OCI-LY7 (cell line): ENCODE data around the gene GNAT2. TPM values are rescaled to one million over a fixed set of nuclear protein-coding genes. Genes with fewer than 3 reads are reported as not detected.
A peak's percentile ranks its signal among the peaks of the same experiment; 100 is the strongest.

ENCODE experiments used
- BruUV-seq: library from RNA; stranded (reverse); fragments of 400-500 nt; replicated peaks from 2 replicates; lab custom pipeline; 2021; lab: Mats Ljungman, UMichigan
- CTCF ChIA-PET: fragments of 300-600 bp; sonication (Branson Sonifier 250); formaldehyde crosslinking; loops from one replicate; lab custom pipeline; 2022; ENCODE audit warnings: antibody characterized with exemption; ENCODE audit not compliant: unreplicated experiment; lab: Charles Lee
- POLR2A ChIA-PET: fragments of 300-600 bp; sonication (Branson Sonifier 250); formaldehyde crosslinking; loops from one replicate; lab custom pipeline; 2022; ENCODE audit warnings: antibody characterized with exemption; lab: Charles Lee
- DNase-seq: peaks from one replicate; pipeline ENCODE4 v3.0.0-alpha.2; 2015; ENCODE audit warnings: low spot score
- H2AFZ ChIP-seq: fragments of 200-600 bp; sonication (generic), shearing (Covaris generic); 2 replicates; pipeline ENCODE4 v1.6.1; 2014; ENCODE audit warnings: mild to moderate bottlenecking, antibody characterized with exemption, low read length, moderate library complexity
- H3K27ac ChIP-seq: fragments of 200-600 bp; sonication (generic); 2 replicates; pipeline ENCODE4 v1.5.1; 2014; ENCODE audit warnings: mixed run types, low read depth, mild to moderate bottlenecking, moderate library complexity, low read length, inconsistent platforms; ENCODE audit not compliant: poor library complexity, severe bottlenecking
- H3K36me3 ChIP-seq: fragments of 200-600 bp; sonication (generic); 2 replicates; pipeline ENCODE4 v1.6.1; 2014; ENCODE audit warnings: mild to moderate bottlenecking, antibody characterized with exemption, low read length, moderate library complexity, mixed read lengths; ENCODE audit not compliant: insufficient read depth
- H3K4me1 ChIP-seq: fragments of 200-600 bp; sonication (generic); 2 replicates; pipeline ENCODE4 v1.5.1; 2014; ENCODE audit warnings: mild to moderate bottlenecking, low read length; ENCODE audit not compliant: insufficient read depth, poor library complexity, severe bottlenecking
- H3K4me2 ChIP-seq: fragments of 200-600 bp; sonication (generic); 2 replicates; pipeline ENCODE4 v1.6.1; 2014; ENCODE audit warnings: mild to moderate bottlenecking, low read length
- H3K4me3 ChIP-seq: fragments of 200-600 bp; sonication (generic); 2 replicates; pipeline ENCODE4 v1.5.1; 2014; ENCODE audit warnings: mild to moderate bottlenecking, low read depth, low read length; ENCODE audit not compliant: poor library complexity, severe bottlenecking
- H3K79me2 ChIP-seq: fragments of 200-600 bp; sonication (generic); 2 replicates; pipeline ENCODE4 v1.6.1; 2016; ENCODE audit warnings: low read depth, mild to moderate bottlenecking, low read length, moderate library complexity, mixed read lengths; ENCODE audit not compliant: insufficient read depth
- H3K9me2 ChIP-seq: fragments of 200-600 bp; sonication (generic); 2 replicates; pipeline ENCODE4 v1.6.1; 2016; ENCODE audit warnings: mild to moderate bottlenecking, low read length, mixed read lengths; ENCODE audit not compliant: insufficient read depth
- H3K9me3 ChIP-seq: fragments of 200-600 bp; sonication (generic); 2 replicates; pipeline ENCODE4 v1.6.1; 2014; ENCODE audit warnings: mild to moderate bottlenecking, mixed run types, low read length, mixed read lengths
- H4K20me1 ChIP-seq: fragments of 200-600 bp; sonication (generic); 2 replicates; pipeline ENCODE4 v1.6.1; 2014; ENCODE audit warnings: mild to moderate bottlenecking, antibody characterized with exemption, low read length, moderate library complexity, mixed read lengths; ENCODE audit not compliant: insufficient read depth
- CTCF ChIP-seq: fragments of 200-600 bp; sonication (generic); conservative IDR thresholded peaks from 2 replicates; pipeline ENCODE4 v1.5.1; 2014; ENCODE audit warnings: mild to moderate bottlenecking, antibody characterized with exemption, low read length, moderate library complexity, mixed read lengths
- EZH2phosphoT487 ChIP-seq: fragments of 200-600 bp; sonication (generic); IDR thresholded peaks from 2 replicates; pipeline ENCODE4 v1.6.1; 2018; ENCODE audit warnings: low read depth, borderline replicate concordance, mild to moderate bottlenecking, mixed run types, antibody characterized with exemption, low read length, moderate library complexity, mixed read lengths
- intact Hi-C: fragments of 100-400 bp; cut with micrococcal nuclease; formaldehyde crosslinking; loops from one replicate; pipeline ENCODE4 v1.10.0; 2022; ENCODE audit not compliant: unreplicated experiment
- total RNA-seq, 2 experiments: library from RNA; depleted of rRNA in 1 of 2; stranded (reverse); fragments of >200 nt in 1 of 2; shearing (Covaris generic) in 1 of 2; gene quantifications; 2 replicates each; pipeline ENCODE4 v1.2.3, GENCODE V29; 2014 to 2022

The GNAT2 gene
- total RNA-seq, 2 experiments from 2014 or later = 1.3 TPM; not detected in 1

DNA sequence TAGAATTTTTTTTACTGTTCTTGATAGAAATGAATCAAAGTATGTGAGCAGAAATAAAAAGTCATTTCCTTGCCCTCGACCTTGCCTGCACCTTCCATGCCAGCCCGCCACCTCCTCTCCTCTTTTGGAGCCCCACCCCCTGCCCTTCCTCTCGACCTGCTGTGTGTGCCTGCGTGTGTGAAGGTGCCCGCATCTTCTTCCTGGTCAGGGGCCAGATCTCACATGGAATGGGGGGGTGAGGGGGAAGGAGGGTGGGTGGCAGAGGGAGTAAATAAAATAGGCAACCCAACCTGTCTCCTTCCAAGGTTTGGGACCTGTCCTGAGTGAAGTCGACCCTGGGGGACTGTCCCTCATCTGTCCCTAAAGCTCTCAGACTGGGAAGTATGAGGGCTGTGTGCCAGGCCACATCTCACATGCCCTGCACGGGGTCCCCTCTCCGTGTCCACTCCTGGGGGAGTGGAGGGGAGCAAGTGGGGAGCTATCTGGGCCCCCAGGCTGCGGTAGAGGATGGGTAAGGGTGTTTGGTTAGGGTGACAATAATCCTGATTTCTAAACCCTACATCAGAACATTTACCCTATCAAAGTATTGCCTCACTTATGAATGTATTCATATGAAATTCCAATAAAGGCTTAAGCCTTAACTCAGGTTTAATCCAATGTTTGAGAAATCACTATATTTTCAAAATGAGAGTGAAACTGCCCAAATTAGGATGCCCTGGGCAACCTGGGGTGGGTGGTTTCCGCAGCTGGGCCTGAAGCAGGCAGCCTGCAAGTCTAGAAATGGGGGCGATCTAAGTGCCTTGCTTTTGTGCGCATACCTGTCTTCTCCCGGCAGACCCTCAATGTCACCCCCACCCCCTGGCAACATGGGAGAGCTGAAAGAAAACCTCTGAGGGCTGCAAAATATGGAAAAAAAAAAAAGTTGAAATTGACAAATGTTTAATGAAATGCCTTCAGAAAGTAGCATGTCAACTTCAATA, 15.6 kb upstream of the GNAT2 start:
- H3K9me2 ChIP-seq = no peaks in the 10 kb centered on the region
- peaks cover 15% of the 10 kb centered on the region for H3K4me1 ChIP-seq
- H3K4me3 ChIP-seq = no peak overlapping the region
- no peak overlapping the region for H3K27ac ChIP-seq
- no peak for DNase-seq
- CTCF ChIA-PET = no interaction called here
- H3K36me3 ChIP-seq = peaks cover 13% of the 10 kb centered on the region
- H4K20me1 ChIP-seq = no peaks in the 10 kb centered on the region
- H3K9me3 ChIP-seq = no peaks in the 10 kb centered on the region
- TF ChIP-seq CTCF (no peak), EZH2phosphoT487 (no peak)
- 0 out of 2 replicates have a peak overlapping the region, but pooled peaks have one; percentile 13 for H3K4me2 ChIP-seq
- intact Hi-C loops = no loop called here
- H3K79me2 ChIP-seq = no peaks in the 10 kb centered on the region
- POLR2A ChIA-PET = interaction anchor here (0.5 to 0.7 kb wide), 2 partner anchors 178 to 1157 kb away, joined by 3 read pairs; no protein-coding TSS in a partner anchor
- H2AFZ ChIP-seq = no peak overlapping the region
- no TSS peak for BruUV-seq

DNA sequence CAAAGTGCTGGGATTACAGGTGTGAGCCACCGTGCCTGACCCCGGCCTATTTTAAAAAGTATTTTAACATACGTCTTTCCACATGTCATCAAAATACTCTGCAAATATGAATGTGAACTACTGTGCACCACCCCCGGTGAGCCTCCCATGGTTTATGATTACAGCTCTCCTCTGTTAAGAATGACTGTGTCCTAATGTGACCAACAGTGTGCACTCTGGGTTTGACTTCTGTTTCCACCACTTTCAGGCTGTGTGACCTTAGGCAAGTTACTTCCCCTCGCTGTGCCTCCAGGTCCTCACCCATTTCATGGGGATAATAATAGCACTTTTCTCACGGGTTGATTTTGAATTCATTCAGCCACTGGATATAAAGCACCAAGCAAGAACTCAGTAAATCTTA, 14.9 kb upstream of the GNAT2 start:
- Histone ChIP-seq H3K36me3 (peaks cover 21% of the 10 kb centered on the region), H3K4me2 (no peak overlapping the region), H3K4me1 (peaks cover 15% of the 10 kb centered on the region), H3K9me3 (no peaks in the 10 kb centered on the region), H3K9me2 (no peaks in the 10 kb centered on the region), H3K79me2 (no peaks in the 10 kb centered on the region), H4K20me1 (no peaks in the 10 kb centered on the region), H2AFZ (no peak overlapping the region), H3K4me3 (no peak overlapping the region), H3K27ac (no peak overlapping the region)
- no TSS peak for BruUV-seq
- no peak for DNase-seq
- intact Hi-C loops = no loop called here
- no peak for TF ChIP-seq CTCF
- TF ChIP-seq EZH2phosphoT487 = no peak
- ChIA-PET CTCF (no interaction called here), POLR2A (interaction anchor here (0.6 kb wide), 1 partner anchor 84 kb away, joined by 3 read pairs; no protein-coding TSS in a partner anchor)
